ENCODE results near the gene CACNA1A. TPM values are rescaled to one million over a fixed set of nuclear protein-coding genes. Genes with fewer than 3 reads are reported as not detected.

CACNA1A gene
- total and polyA plus RNA-seq, 2 of the 13 experiments (the other 11 are each of a cell fraction or from before 2014, with no cell fraction given): not detected

- TF ChIP-seq ZHX2 (IDR thresholded peaks at IDR 0.05; ENCODE audit: low read depth) (peak; percentile 65; the same call in 1 of the 2 replicates), ZHX2 (CRISPR knock-in tag; IDR thresholded peaks at IDR 0.05; ENCODE audit: borderline replicate concordance) (no peak), SKI (IDR thresholded peaks at IDR 0.05; ENCODE audit: partially characterized antibody) (peak; percentile 49), ZNF879 (CRISPR knock-in tag; IDR thresholded peaks at IDR 0.05) (no peak), TBX3 (IDR thresholded peaks at IDR 0.05; ENCODE audit: borderline replicate concordance) (no peak), ZNF543 (CRISPR knock-in tag; IDR thresholded peaks at IDR 0.05) (0 out of 2 replicates have a peak, but pooled peaks have one; percentile 10), NFAT5 (CRISPR knock-in tag; IDR thresholded peaks at IDR 0.05) (no peak; the same call in 1 of the 2 replicates), MTERF4 (CRISPR knock-in tag; IDR thresholded peaks at IDR 0.05) (no peak; the same call in 1 of the 2 replicates), YEATS2 (CRISPR knock-in tag; IDR thresholded peaks at IDR 0.05; ENCODE audit: borderline replicate concordance) (peak; percentile 57; the same call in 1 of the 2 replicates), SMAD9 (CRISPR knock-in tag; IDR thresholded peaks at IDR 0.05) (no peak), POLR2AphosphoS5 (IDR thresholded peaks at IDR 0.05; ENCODE audit: low read depth, low read length) (peak; percentile 74), ZNF530 (CRISPR knock-in tag; IDR thresholded peaks at IDR 0.05; ENCODE audit: low read depth) (no peak)
These were observed 341.7 kb downstream of the CACNA1A start (continued) for GRCh38 chr19:13164343-13165161.

Measured in HepG2 (cell line).